Natural killer cell (primary cell): ENCODE results near the gene MOCOS. TPM values are rescaled to one million over a fixed set of nuclear protein-coding genes. Genes with fewer than 3 reads are reported as not detected.
"Not testable (repeated sequence)": the region's sequence is repeated elsewhere in the genome, so short reads cannot be mapped to it uniquely, and the experiment has no call there.

Experiments
- ATAC-seq, 3 donors: fragments of 150-1000 bp in 2 of 3; fragments of 200-7000 bp in 1 of 3; cut with Tn5 transposase; 1 replicate in 1 of 3; 2 replicates in 2 of 3; pipeline ENCODE4 v1.10.0; 2021; ENCODE audit warnings: mild to moderate bottlenecking in 2 of 3, moderate library complexity in 2 of 3
- DNase-seq, 2 donors: peaks; one replicate each; pipeline versions ENCODE4 v3.0.0 to v3.0.0-alpha.2; 2013 to 2021; ENCODE audit warnings: mixed read lengths in 1 of 2
- H3K27ac ChIP-seq: one replicate; pipeline ENCODE4 v1.5.1; 2013; ENCODE audit warnings: mild to moderate bottlenecking, low read length
- H3K27me3 ChIP-seq: one replicate; pipeline ENCODE4 v1.6.1; 2013; ENCODE audit warnings: low read length; ENCODE audit not compliant: control insufficient read depth, insufficient read depth
- H3K36me3 ChIP-seq: one replicate; pipeline ENCODE4 v1.6.1; 2013; ENCODE audit warnings: low read length; ENCODE audit not compliant: control insufficient read depth, insufficient read depth
- H3K4me1 ChIP-seq: one replicate; pipeline ENCODE4 v1.6.1; 2013; ENCODE audit warnings: low read length; ENCODE audit not compliant: control insufficient read depth, insufficient read depth
- H3K4me3 ChIP-seq: one replicate; pipeline ENCODE4 v1.5.1; 2013; ENCODE audit warnings: low read length
- H3K9me3 ChIP-seq: one replicate; pipeline ENCODE4 v1.6.1; 2013; ENCODE audit warnings: low read length; ENCODE audit not compliant: control insufficient read depth, insufficient read depth
- H3K27ac Mint-ChIP-seq, 2 donors: one replicate each; pipeline ENCODE4 v1.8.0; 2022; ENCODE audit warnings: mild to moderate bottlenecking in 2 of 2, mixed read lengths in 2 of 2, moderate library complexity in 1 of 2
- H3K27me3 Mint-ChIP-seq, 2 donors: one replicate each; pipeline ENCODE4 v1.8.0; 2022; ENCODE audit warnings: low read depth in 2 of 2, mixed read lengths in 2 of 2
- H3K36me3 Mint-ChIP-seq: one replicate; pipeline ENCODE4 v1.8.0; 2022; ENCODE audit warnings: mixed read lengths
- H3K4me1 Mint-ChIP-seq, 2 donors: one replicate each; pipeline ENCODE4 v1.8.0; 2022; ENCODE audit warnings: mixed read lengths in 2 of 2
- H3K4me3 Mint-ChIP-seq: one replicate; pipeline ENCODE4 v1.8.0; 2022; ENCODE audit warnings: mild to moderate bottlenecking, moderate library complexity, mixed read lengths
- H3K9me3 Mint-ChIP-seq, 2 donors: one replicate each; pipeline ENCODE4 v1.8.0; 2022; ENCODE audit warnings: mixed read lengths in 2 of 2
- CTCF ChIP-seq: fragments of 200-600 bp; IDR thresholded peaks from one replicate; pipeline ENCODE4 v1.8.0; 2022; ENCODE audit warnings: antibody characterized with exemption
- WGBS: methylation state at CpG from one replicate; pipeline ENCODE4 v1.1.7; 2013; ENCODE audit warnings: missing lambda C conversion rate; ENCODE audit not compliant: insufficient coverage; 5-methylcytosine and 5-hydroxymethylcytosine counted together
- intact Hi-C: fragments of 100-400 bp; cut with micrococcal nuclease; formaldehyde crosslinking; loops from one replicate; pipeline ENCODE4 v1.14.2; 2022
- total RNA-seq, 4 donors: library from RNA; stranded (reverse); fragments of 120-200 nt in 1 of 4; gene quantifications; one replicate each; pipeline versions ENCODE4 v1.2.3 to v1.2.4, GENCODE V29; 2013 to 2022

The MOCOS gene
- total RNA-seq, 3 donors from 2014 or later (not counting 1 experiment from before 2014, with no cell fraction given): 0.10 to 0.24 (median 0.16) TPM

GRCh38 chr18:36167692-36168218 is 19.5 kb upstream of the MOCOS start:
- Histone ChIP-seq H3K4me3 (no peak overlapping the region), H3K27ac (no peak overlapping the region), H3K36me3 (peaks cover 69% of the 10 kb centered on the region), H3K9me3 (no peaks in the 10 kb centered on the region), H3K4me1 (no peaks in the 10 kb centered on the region), H3K27me3 (no peaks in the 10 kb centered on the region)
- no peaks in the 10 kb centered on the region for H3K4me1 Mint-ChIP-seq
- DNase-seq (no peak), ATAC-seq (no peak)
- H3K27ac Mint-ChIP-seq: no peak overlapping the region
- WGBS: 100% methylated on average over 3 of the region's 3 CpGs
- intact Hi-C loops: no loop called here
- no peaks in the 10 kb centered on the region for H3K9me3 Mint-ChIP-seq
- H3K27me3 Mint-ChIP-seq: no peaks in the 10 kb centered on the region
- TF ChIP-seq CTCF: no peak
- H3K4me3 Mint-ChIP-seq: no peak overlapping the region
- H3K36me3 Mint-ChIP-seq: no peaks in the 10 kb centered on the region

GRCh38 chr18:36168296-36168695 is 19.0 kb upstream of the MOCOS start:
- H3K4me3 ChIP-seq, H3K27me3 ChIP-seq, DNase-seq, H3K4me1 Mint-ChIP-seq, H3K4me3 Mint-ChIP-seq, H3K27ac Mint-ChIP-seq, intact Hi-C loops, H3K9me3 Mint-ChIP-seq, H3K4me1 ChIP-seq, H3K27ac ChIP-seq, H3K27me3 Mint-ChIP-seq, ATAC-seq, H3K36me3 Mint-ChIP-seq, H3K9me3 ChIP-seq: not testable (repeated sequence)
- WGBS: 63% methylated on average over 2 of the region's 3 CpGs
- H3K36me3 ChIP-seq: peaks cover 69% of the 10 kb centered on the region

GRCh38 chr18:36169938-36170337 is 17.4 kb upstream of the MOCOS start:
- Mint-ChIP-seq H3K9me3 (no peaks in the 10 kb centered on the region), H3K4me1 (no peaks in the 10 kb centered on the region), H3K27me3 (no peaks in the 10 kb centered on the region), H3K27ac (no peak overlapping the region), H3K36me3 (no peaks in the 10 kb centered on the region), H3K4me3 (no peak overlapping the region)
- Histone ChIP-seq H3K9me3 (no peaks in the 10 kb centered on the region), H3K4me3 (no peak overlapping the region), H3K27ac (no peak overlapping the region), H3K27me3 (no peaks in the 10 kb centered on the region), H3K4me1 (no peaks in the 10 kb centered on the region), H3K36me3 (peaks cover 74% of the 10 kb centered on the region)
- DNase-seq: no peak
- ATAC-seq: no peak
- intact Hi-C loops: no loop called here
- 92% methylated on average over 5 of the region's 5 CpGs for WGBS
- no peak for TF ChIP-seq CTCF

- 78% methylated on average over 1 of the region's 1 CpG for WGBS
- H3K27ac ChIP-seq: no peak overlapping the region
- no peak overlapping the region for H3K4me3 Mint-ChIP-seq
- peaks cover 5% of the 10 kb centered on the region for H3K36me3 Mint-ChIP-seq
- DNase-seq: no peak
- no peak for TF ChIP-seq CTCF
- peaks cover 0 to 10% of the 10 kb centered on the region in 2 donors for H3K4me1 Mint-ChIP-seq
- H3K36me3 ChIP-seq: peaks cover 65% of the 10 kb centered on the region
- H3K27me3 ChIP-seq: no peaks in the 10 kb centered on the region
- intact Hi-C loops: no loop called here
- no peaks in the 10 kb centered on the region for H3K9me3 ChIP-seq
- no peaks in the 10 kb centered on the region for H3K27me3 Mint-ChIP-seq
- no peaks in the 10 kb centered on the region for H3K4me1 ChIP-seq
- peak overlapping the region in 1 of 2 donors; percentile 1 for H3K27ac Mint-ChIP-seq
- no peak overlapping the region for H3K4me3 ChIP-seq
- no peak for ATAC-seq
- H3K9me3 Mint-ChIP-seq: no peaks in the 10 kb centered on the region
These were observed 11.8 kb upstream of the MOCOS start for GRCh38 chr18:36175481-36175880.
